Heart right ventricle (tissue), 16 donors: ENCODE data around the gene CCDC86. TPM values are rescaled to one million over a fixed set of nuclear protein-coding genes. Genes with fewer than 3 reads are reported as not detected.
A peak's percentile ranks its signal among the peaks of the same experiment; 100 is the strongest.

ENCODE experiments used
- ATAC-seq, 8 donors: fragments of 200-7000 bp; cut with Tn5 transposase; one replicate each; pipeline ENCODE4 v1.9.1; 2020; ENCODE audit warnings: mild to moderate bottlenecking in 8 of 8, moderate library complexity in 8 of 8, moderate number of reproducible peaks in 1 of 8
- DNase-seq, 2 donors: peaks; one replicate each; pipeline ENCODE4 v3.0.0-alpha.2; 2020
- H3K27ac ChIP-seq, 10 donors: fragments of 200-600 bp; sonication (generic) in 2 of 10; one replicate each; pipeline versions ENCODE4 v1.5.0 to v1.8.0; 2020 to 2022; ENCODE audit warnings: mild to moderate bottlenecking in 3 of 10
- H3K27me3 ChIP-seq, 7 donors: fragments of 200-600 bp; one replicate each; pipeline ENCODE4 v1.8.0; 2021 to 2022; ENCODE audit warnings: mild to moderate bottlenecking in 2 of 7
- H3K36me3 ChIP-seq, 9 donors: fragments of 200-600 bp; sonication (generic) in 1 of 9; one replicate each; pipeline versions ENCODE4 v1.5.0 to v1.8.0; 2020 to 2022; ENCODE audit warnings: mild to moderate bottlenecking in 2 of 9
- H3K4me1 ChIP-seq, 9 donors: fragments of 200-600 bp; sonication (generic) in 1 of 9; one replicate each; pipeline versions ENCODE4 v1.5.0 to v1.8.0; 2020 to 2022; ENCODE audit warnings: mild to moderate bottlenecking in 4 of 9
- H3K4me3 ChIP-seq, 10 donors: fragments of 200-600 bp; sonication (generic) in 2 of 10; one replicate each; pipeline versions ENCODE4 v1.5.0 to v1.8.0; 2020 to 2022; ENCODE audit warnings: mild to moderate bottlenecking in 7 of 10, moderate library complexity in 2 of 10
- H3K9me3 ChIP-seq, 11 donors: fragments of 200-600 bp in 10 of 11; sonication (generic) in 2 of 11; one replicate each; pipeline versions ENCODE4 v1.5.0 to v1.8.0; 2013 to 2022; ENCODE audit warnings: mild to moderate bottlenecking in 2 of 11, control low read depth in 1 of 11, moderate library complexity in 1 of 11
- CTCF ChIP-seq, 9 donors: fragments of 200-600 bp; sonication (generic) in 2 of 9; IDR thresholded peaks; one replicate each; pipeline versions ENCODE4 v1.5.0 to v1.8.0; 2021 to 2022; ENCODE audit warnings: antibody characterized with exemption in 9 of 9, mild to moderate bottlenecking in 5 of 9, moderate library complexity in 1 of 9
- WGBS, 2 donors: extraction: QIAGEN DNeasy Blood & Tissue Kit; methylation state at CpG; one replicate each; pipeline ENCODE4 v1.1.7; 2013; ENCODE audit warnings: inconsistent platforms in 1 of 2; 5-methylcytosine and 5-hydroxymethylcytosine counted together
- intact Hi-C, 10 donors: fragments of 100-400 bp; cut with DNase I; formaldehyde crosslinking; loops; one replicate each; pipeline versions ENCODE4 v1.11.1 to v1.14.2; 2022
- polyA plus RNA-seq, 2 donors: library from polyadenylated mRNA; stranded (reverse); fragments of 200-250 nt; gene quantifications; one replicate each; pipeline ENCODE4 v1.2.3, GENCODE V29; 2013
- total RNA-seq, 10 donors: library from RNA; stranded (reverse); fragmentation: NEBNext Ultra II Directional in 3 of 10; extraction: Animal tissue kit (Norgen Biotek cat#: 25700) in 3 of 10; gene quantifications; one replicate each; pipeline versions ENCODE4 v1.2.1 to v1.2.4, GENCODE V29; 2021 to 2023
- donor health status: Arrhythmogenic right ventricular cardiomyopathy.
- donor health status: ischemic (EF 13 %, LVEDD 7.1; RV severe dilation, severe dysfunction).
- donor health status: healthy with polysubstance abuse.
- donor health status: DM: no; HTN: yes; CAD: no.
- donor health status: DM: no; HTN: no; CAD: no.
- donor health status: ischemic (EF 25% LVEDD 6.9; RV normal size, moderate dysfunction).
- donor health status: ischemic (EF 25% LVEDD 5.7; RV mildly dilated, moderate dysfunction).
- donor health status: healthy.
- donor health status: DM: yes; HTN: yes; CAD: no.
- donor health status: Ischemic cardiomyopathy.
- donor health status: ischemic (EF 35%, LVEDD 5.7; RV mildly dilated, moderate dysfunction).
- donor health status: nonischemic (EF 11% LVEDD 7.7; RV severe dilation, severe dysfunction).
- donor health status: DM: yes; HTN: yes; CAD: no.
- donor health status: PGD.
- donor health status: ischemic (EF 29% LVEDD 5.4; RV normal size, mild dysfunction).
- donor health status: nonischemic (EF 23%, LVEDD 6.1; RV moderate dilation, normal function).

CCDC86 gene
- total and polyA plus RNA-seq, 12 donors, result 6.6 to 26.5 (median 9.2) TPM

GRCh38 chr11:60813324-60813723, 28.6 kb upstream of the CCDC86 start:
- Histone ChIP-seq H3K9me3 (peaks cover 0 to 15% (median 11%) of the 10 kb centered on the region in 11 donors), H3K4me3 (no peak overlapping the region), H3K27me3 (no peaks in the 10 kb centered on the region), H3K36me3 (no peaks in the 10 kb centered on the region), H3K4me1 (peaks cover 0 to 8% (median 0%) of the 10 kb centered on the region in 9 donors), H3K27ac (no peak overlapping the region)
- intact Hi-C loops, result no loop called here
- ATAC-seq, result peak in 1 of 8 donors; percentile 27
- TF ChIP-seq CTCF (IDR thresholded peaks at IDR 0.05), result no peak
- no peak for DNase-seq
- WGBS, 2 donors, result 88 to 92% methylated on average over 1 of the region's 1 CpG

DNA sequence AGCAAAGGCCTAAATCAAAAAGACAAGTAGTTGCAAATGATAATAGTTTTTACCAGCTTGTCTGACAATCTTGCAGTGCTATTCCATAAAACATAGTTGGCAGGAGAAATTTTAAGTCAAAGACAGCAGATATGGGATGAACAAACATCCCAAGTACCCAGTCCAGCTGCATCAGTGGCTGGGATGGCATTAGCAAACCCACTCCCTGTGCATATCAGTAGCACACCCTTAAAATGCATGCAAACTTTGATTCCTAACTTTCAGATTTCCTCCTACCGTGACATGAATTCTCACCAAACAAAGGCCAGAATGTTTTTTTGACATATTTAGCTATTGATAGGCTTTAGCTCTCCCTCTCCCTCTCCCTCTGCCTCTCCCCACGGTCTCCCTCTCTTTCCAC, 27.8 kb upstream of the CCDC86 start:
- no peak for TF ChIP-seq CTCF (IDR thresholded peaks at IDR 0.05)
- Histone ChIP-seq H3K27ac (no peak overlapping the region), H3K36me3 (no peaks in the 10 kb centered on the region), H3K4me3 (no peak overlapping the region), H3K4me1 (peaks cover 0 to 8% (median 0%) of the 10 kb centered on the region in 9 donors), H3K27me3 (no peaks in the 10 kb centered on the region), H3K9me3 (peaks cover 0 to 15% (median 11%) of the 10 kb centered on the region in 11 donors)
- intact Hi-C loops, result no loop called here
- no peak for ATAC-seq
- 86 to 90% methylated on average over 2 of the region's 2 CpGs for WGBS, 2 donors
- DNase-seq, result no peak

- DNase-seq (no peak), ATAC-seq (no peak)
- H3K4me1 ChIP-seq, result no peaks in the 10 kb centered on the region
- intact Hi-C loops, result no loop called here
- H3K9me3 ChIP-seq, result peaks cover 0 to 15% (median 11%) of the 10 kb centered on the region in 11 donors
- H3K4me3 ChIP-seq, result no peak overlapping the region
- 90 to 95% methylated on average over 2 of the region's 2 CpGs for WGBS, 2 donors
- no peaks in the 10 kb centered on the region for H3K36me3 ChIP-seq
- no peak for TF ChIP-seq CTCF (IDR thresholded peaks at IDR 0.05)
- no peaks in the 10 kb centered on the region for H3K27me3 ChIP-seq
- H3K27ac ChIP-seq, result no peak overlapping the region
Measured at GRCh38 chr11:60816590-60817157, 25.2 kb upstream of the CCDC86 start.

GRCh38 chr11:60818057-60818456, 23.9 kb upstream of the CCDC86 start:
- no peak for TF ChIP-seq CTCF (IDR thresholded peaks at IDR 0.05)
- ATAC-seq (no peak), DNase-seq (no peak)
- H3K27ac ChIP-seq, result no peak overlapping the region
- peaks cover 0 to 15% (median 11%) of the 10 kb centered on the region in 11 donors for H3K9me3 ChIP-seq
- no peaks in the 10 kb centered on the region for H3K4me1 ChIP-seq
- no peaks in the 10 kb centered on the region for H3K27me3 ChIP-seq
- intact Hi-C loops, result no loop called here
- H3K4me3 ChIP-seq, result no peak overlapping the region
- WGBS, 2 donors, result 72 to 80% methylated on average over 4 of the region's 4 CpGs
- no peaks in the 10 kb centered on the region for H3K36me3 ChIP-seq
